Activated T-helper 1 cell treated with anti-CD3 and anti-CD28 coated beads, Interleukin-12 subunit alpha, Interleukin-12 subunit beta, Interleukin-2, Interleukin-4 antibody, amounts not matched to agents 30 ng/mL and 10 ng/mL and 1 ng/mL, durations not matched to agents 14 hours and 24 hours and 36 hours (primary cell): Measurements from ENCODE around the gene TRIM44. TPM values are rescaled to one million over a fixed set of nuclear protein-coding genes. Genes with fewer than 3 reads are reported as not detected.
"Not testable (repeated sequence)": the region's sequence is repeated elsewhere in the genome, so short reads cannot be mapped to it uniquely, and the experiment has no call there.

Source experiments
- DNase-seq: peaks from one replicate; pipeline ENCODE4 v3.0.0; 2021; ENCODE audit warnings: low spot score
- H3K27ac Mint-ChIP-seq: one replicate; pipeline ENCODE4 v1.8.0; 2021; ENCODE audit warnings: mild to moderate bottlenecking, mixed read lengths
- H3K27me3 Mint-ChIP-seq: one replicate; pipeline ENCODE4 v1.8.0; 2022; ENCODE audit warnings: mild to moderate bottlenecking, moderate library complexity, mixed read lengths; ENCODE audit not compliant: insufficient read depth
- H3K36me3 Mint-ChIP-seq: one replicate; pipeline ENCODE4 v1.8.0; 2021; ENCODE audit warnings: low read depth, mixed read lengths
- H3K4me1 Mint-ChIP-seq: one replicate; pipeline ENCODE4 v1.8.0; 2021; ENCODE audit warnings: low read depth, mixed read lengths
- H3K4me3 Mint-ChIP-seq: one replicate; pipeline ENCODE4 v1.8.0; 2021; ENCODE audit warnings: mild to moderate bottlenecking, moderate library complexity, mixed read lengths
- H3K9me3 Mint-ChIP-seq: one replicate; pipeline ENCODE4 v1.8.0; 2021; ENCODE audit warnings: mixed read lengths
- intact Hi-C: fragments of 100-400 bp; cut with micrococcal nuclease; formaldehyde crosslinking; loops from one replicate; pipeline ENCODE4 v1.15.1; 2024
- total RNA-seq: library from RNA; stranded (reverse); gene quantifications from 2 replicates; pipeline ENCODE4 v1.2.3, GENCODE V29; 2022

The TRIM44 gene
- total RNA-seq, 1 donor from 2014 or later: 24.3 TPM

- DNase-seq: no peak
- Mint-ChIP-seq H3K9me3 (no peaks in the 10 kb centered on the region), H3K36me3 (peaks cover 2% of the 10 kb centered on the region), H3K27ac (no peak overlapping the region), H3K4me3 (no peak overlapping the region), H3K4me1 (no peaks in the 10 kb centered on the region), H3K27me3 (no peaks in the 10 kb centered on the region)
- intact Hi-C loops: loop anchor here (5.0 kb wide), 2 partner anchors 39 to 81 kb away; partner anchors contain the start of gene TRIM44
Observed at GRCh38 chr11:35742707-35743454, 80.3 kb downstream of the TRIM44 start.

- Mint-ChIP-seq H3K27me3 (no peaks in the 10 kb centered on the region), H3K9me3 (no peaks in the 10 kb centered on the region), H3K4me1 (no peaks in the 10 kb centered on the region), H3K27ac (no peak overlapping the region), H3K36me3 (no peaks in the 10 kb centered on the region), H3K4me3 (no peak overlapping the region)
- no peak for DNase-seq
- intact Hi-C loops: no loop called here
Observed at GRCh38 chr11:35746356-35747153, 84.0 kb downstream of the TRIM44 start.

- no peaks in the 10 kb centered on the region for H3K27me3 Mint-ChIP-seq
- H3K9me3 Mint-ChIP-seq: no peaks in the 10 kb centered on the region
- DNase-seq: no peak
- no peaks in the 10 kb centered on the region for H3K36me3 Mint-ChIP-seq
- intact Hi-C loops: no loop called here
- no peak overlapping the region for H3K27ac Mint-ChIP-seq
- H3K4me1 Mint-ChIP-seq: no peaks in the 10 kb centered on the region
- H3K4me3 Mint-ChIP-seq: no peak overlapping the region
Observed at GRCh38 chr11:35747668-35748067, 85.1 kb downstream of the TRIM44 start.

- Mint-ChIP-seq H3K4me3 (no peak overlapping the region), H3K4me1 (no peaks in the 10 kb centered on the region), H3K9me3 (no peaks in the 10 kb centered on the region), H3K27ac (no peak overlapping the region), H3K27me3 (no peaks in the 10 kb centered on the region), H3K36me3 (no peaks in the 10 kb centered on the region)
- intact Hi-C loops: no loop called here
- no peak for DNase-seq
Observed at GRCh38 chr11:35748644-35749043, 86.1 kb downstream of the TRIM44 start.

GRCh38 chr11:35750315-35750714 lies 87.7 kb downstream of the TRIM44 start:
- H3K4me1 Mint-ChIP-seq: no peaks in the 10 kb centered on the region
- H3K27ac Mint-ChIP-seq: no peak overlapping the region

GRCh38 chr11:35750981-35751663 lies 88.5 kb downstream of the TRIM44 start:
- Mint-ChIP-seq H3K27ac (no peak overlapping the region), H3K4me3 (no peak overlapping the region), H3K9me3 (no peaks in the 10 kb centered on the region), H3K27me3 (no peaks in the 10 kb centered on the region), H3K4me1 (no peaks in the 10 kb centered on the region), H3K36me3 (no peaks in the 10 kb centered on the region)
- intact Hi-C loops: no loop called here
- no peak for DNase-seq

More at GRCh38 chr11:35750315-35750714, 87.7 kb downstream of the TRIM44 start:
- Mint-ChIP-seq H3K9me3 (no peaks in the 10 kb centered on the region), H3K36me3 (no peaks in the 10 kb centered on the region), H3K4me3 (no peak overlapping the region), H3K27me3 (no peaks in the 10 kb centered on the region)
- intact Hi-C loops: no loop called here
- DNase-seq: no peak

- DNase-seq: no peak
- Mint-ChIP-seq H3K36me3 (no peaks in the 10 kb centered on the region), H3K27ac (no peak overlapping the region), H3K27me3 (no peaks in the 10 kb centered on the region), H3K4me1 (no peaks in the 10 kb centered on the region), H3K9me3 (no peaks in the 10 kb centered on the region), H3K4me3 (no peak overlapping the region)
- intact Hi-C loops: no loop called here
Observed at GRCh38 chr11:35751664-35752061, 89.1 kb downstream of the TRIM44 start.

- intact Hi-C loops: no loop called here
Observed at GRCh38 chr11:35752115-35752514, 89.5 kb downstream of the TRIM44 start.

GRCh38 chr11:35753573-35753972 lies 91.0 kb downstream of the TRIM44 start:
- H3K4me1 Mint-ChIP-seq, H3K27me3 Mint-ChIP-seq, H3K9me3 Mint-ChIP-seq, H3K4me3 Mint-ChIP-seq, intact Hi-C loops, H3K36me3 Mint-ChIP-seq, H3K27ac Mint-ChIP-seq, DNase-seq: not testable (repeated sequence)

More at GRCh38 chr11:35752115-35752514, 89.5 kb downstream of the TRIM44 start:
- H3K36me3 Mint-ChIP-seq: no peaks in the 10 kb centered on the region
- H3K4me3 Mint-ChIP-seq: no peak overlapping the region
- no peaks in the 10 kb centered on the region for H3K4me1 Mint-ChIP-seq
- H3K27ac Mint-ChIP-seq: no peak overlapping the region
- no peaks in the 10 kb centered on the region for H3K27me3 Mint-ChIP-seq
- no peak for DNase-seq
- no peaks in the 10 kb centered on the region for H3K9me3 Mint-ChIP-seq

- H3K9me3 Mint-ChIP-seq, H3K4me3 Mint-ChIP-seq: not testable (repeated sequence)
Observed at GRCh38 chr11:35759951-35760350, 97.4 kb downstream of the TRIM44 start.

GRCh38 chr11:35761899-35762298 lies 99.3 kb downstream of the TRIM44 start:
- Mint-ChIP-seq H3K27ac (no peak overlapping the region), H3K4me3 (no peak overlapping the region), H3K27me3 (no peaks in the 10 kb centered on the region), H3K4me1 (no peaks in the 10 kb centered on the region), H3K9me3 (peaks cover 7% of the 10 kb centered on the region), H3K36me3 (peaks cover 3% of the 10 kb centered on the region)
- intact Hi-C loops: no loop called here
- no peak for DNase-seq

More at GRCh38 chr11:35759951-35760350, 97.4 kb downstream of the TRIM44 start:
- DNase-seq, H3K4me1 Mint-ChIP-seq, H3K27ac Mint-ChIP-seq, H3K27me3 Mint-ChIP-seq, intact Hi-C loops, H3K36me3 Mint-ChIP-seq: not testable (repeated sequence)

- no peaks in the 10 kb centered on the region for H3K27me3 Mint-ChIP-seq
- DNase-seq: no peak
- H3K27ac Mint-ChIP-seq: no peak overlapping the region
- H3K9me3 Mint-ChIP-seq: no peaks in the 10 kb centered on the region
- intact Hi-C loops: no loop called here
- H3K4me1 Mint-ChIP-seq: no peaks in the 10 kb centered on the region
- H3K4me3 Mint-ChIP-seq: no peak overlapping the region
- H3K36me3 Mint-ChIP-seq: peaks cover 1% of the 10 kb centered on the region
Observed at GRCh38 chr11:35763301-35763700, 100.7 kb downstream of the TRIM44 start.

GRCh38 chr11:35763765-35764164 lies 101.2 kb downstream of the TRIM44 start:
- Mint-ChIP-seq H3K4me1 (no peaks in the 10 kb centered on the region), H3K27me3 (no peaks in the 10 kb centered on the region), H3K9me3 (no peaks in the 10 kb centered on the region), H3K27ac (no peak overlapping the region), H3K4me3 (no peak overlapping the region), H3K36me3 (peaks cover 1% of the 10 kb centered on the region)
- no peak for DNase-seq
- intact Hi-C loops: no loop called here
